ENCODE data around the gene TMEM143.
A peak's percentile ranks its signal among the peaks of the same experiment; 100 is the strongest.
"Not testable (repeated sequence)": the region's sequence is repeated elsewhere in the genome, so short reads cannot be mapped to it uniquely, and the experiment has no call there.

Gene TMEM143

DNA sequence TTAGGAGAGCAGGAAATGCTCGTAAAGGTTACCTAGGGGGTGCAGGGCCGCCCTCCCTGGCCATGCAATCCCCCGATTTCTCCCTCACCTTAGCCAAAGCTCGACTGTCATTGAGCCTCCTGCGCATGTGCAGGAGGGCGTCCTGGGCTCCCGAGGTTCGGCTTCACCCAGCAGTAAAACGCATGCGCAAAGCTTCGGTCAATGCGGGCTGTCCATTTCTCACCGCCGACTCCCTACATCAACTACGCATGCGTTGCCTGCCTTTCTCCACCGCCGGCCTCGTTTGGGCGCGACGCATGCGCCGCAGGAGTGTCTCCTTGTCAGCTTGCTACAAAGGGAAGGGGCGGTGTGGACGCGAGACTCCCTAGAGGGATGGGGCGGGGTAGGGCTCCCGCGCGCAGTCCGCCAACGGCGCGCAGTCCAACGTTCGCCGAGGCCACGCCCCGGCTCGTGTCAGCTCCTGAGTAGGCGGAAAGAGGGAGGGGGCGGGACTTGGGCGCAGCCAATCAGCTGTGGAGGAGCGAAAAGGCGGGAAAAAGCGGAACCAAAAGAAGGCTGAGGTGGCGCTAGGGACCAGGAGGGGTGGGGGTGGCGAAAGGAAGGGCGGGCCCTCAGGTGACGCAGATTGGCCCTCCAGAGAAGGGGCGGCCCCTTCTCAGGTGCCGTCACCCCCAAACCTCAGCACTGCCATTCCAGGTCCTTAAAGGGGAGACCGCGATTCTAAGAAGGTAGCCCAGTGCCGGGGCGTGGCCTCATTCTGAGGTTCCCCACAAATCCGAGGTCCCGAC is at the start of gene TMEM143, which contains the start of gene SYNGR4:
Gene TMEM143, minus strand, starts transcription at position 131 of the 788 bp plus-strand sequence. Its CDS starts 20 bp downstream, at position 111.
Gene SYNGR4, plus strand, starts transcription at position 558 of the 788 bp plus-strand sequence. CDS start 1,476 bp downstream, outside the sequence.
- peak; percentile 99 for DNase-seq

DNA sequence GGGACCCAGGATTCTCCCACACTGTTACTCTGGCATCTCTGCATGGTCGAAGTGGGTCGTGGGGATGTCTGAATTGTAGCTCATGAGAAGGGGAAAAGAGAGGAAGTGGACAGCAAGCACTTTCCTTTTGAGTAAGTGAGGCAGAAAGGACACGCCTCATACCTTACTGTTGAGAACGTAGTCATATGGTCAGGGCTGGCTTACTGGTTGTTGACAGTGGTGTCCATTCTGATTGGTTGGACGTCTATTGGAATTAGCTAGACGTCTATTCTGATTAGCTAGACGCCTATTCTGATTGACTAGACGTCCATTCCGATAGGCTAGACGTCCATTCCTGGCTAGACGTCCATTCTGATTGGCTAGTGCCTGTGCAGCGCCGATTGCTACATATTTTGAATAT is 42.1 kb upstream of the TMEM143 start:
- no peak for DNase-seq

DNA sequence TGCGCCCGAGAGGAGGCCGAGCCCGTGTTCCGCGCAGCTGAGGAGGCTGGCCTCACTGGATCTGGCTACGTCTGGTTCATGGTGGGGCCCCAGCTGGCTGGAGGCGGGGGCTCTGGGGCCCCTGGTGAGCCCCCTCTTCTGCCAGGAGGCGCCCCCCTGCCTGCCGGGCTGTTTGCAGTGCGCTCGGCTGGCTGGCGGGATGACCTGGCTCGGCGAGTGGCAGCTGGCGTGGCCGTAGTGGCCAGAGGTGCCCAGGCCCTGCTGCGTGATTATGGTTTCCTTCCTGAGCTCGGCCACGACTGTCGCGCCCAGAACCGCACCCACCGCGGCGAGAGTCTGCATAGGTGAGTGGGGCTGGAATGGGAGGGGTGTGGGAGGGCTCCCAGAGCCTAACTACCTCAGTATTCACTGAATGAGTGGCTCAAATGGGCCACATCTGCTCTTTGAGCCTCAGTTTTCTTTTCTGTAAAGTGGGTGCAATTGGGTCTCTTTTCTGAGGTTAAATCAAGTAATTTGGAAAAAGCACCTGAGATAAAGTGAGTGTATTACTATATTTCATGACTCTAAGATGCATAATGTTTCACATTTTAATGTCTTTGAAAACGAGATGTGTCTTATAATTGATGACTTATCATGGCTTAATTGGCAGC is 41.4 kb upstream of the TMEM143 start:
- no peak for DNase-seq

GRCh38 chr19:48403606-48404005 is 39.9 kb upstream of the TMEM143 start:
- peak; percentile 76 for DNase-seq

GRCh38 chr19:48401287-48401686 is 37.5 kb upstream of the TMEM143 start:
- DNase-seq = no peak

GRCh38 chr19:48400018-48400742 is 36.4 kb upstream of the TMEM143 start:
- peak; percentile 50 for DNase-seq

DNA sequence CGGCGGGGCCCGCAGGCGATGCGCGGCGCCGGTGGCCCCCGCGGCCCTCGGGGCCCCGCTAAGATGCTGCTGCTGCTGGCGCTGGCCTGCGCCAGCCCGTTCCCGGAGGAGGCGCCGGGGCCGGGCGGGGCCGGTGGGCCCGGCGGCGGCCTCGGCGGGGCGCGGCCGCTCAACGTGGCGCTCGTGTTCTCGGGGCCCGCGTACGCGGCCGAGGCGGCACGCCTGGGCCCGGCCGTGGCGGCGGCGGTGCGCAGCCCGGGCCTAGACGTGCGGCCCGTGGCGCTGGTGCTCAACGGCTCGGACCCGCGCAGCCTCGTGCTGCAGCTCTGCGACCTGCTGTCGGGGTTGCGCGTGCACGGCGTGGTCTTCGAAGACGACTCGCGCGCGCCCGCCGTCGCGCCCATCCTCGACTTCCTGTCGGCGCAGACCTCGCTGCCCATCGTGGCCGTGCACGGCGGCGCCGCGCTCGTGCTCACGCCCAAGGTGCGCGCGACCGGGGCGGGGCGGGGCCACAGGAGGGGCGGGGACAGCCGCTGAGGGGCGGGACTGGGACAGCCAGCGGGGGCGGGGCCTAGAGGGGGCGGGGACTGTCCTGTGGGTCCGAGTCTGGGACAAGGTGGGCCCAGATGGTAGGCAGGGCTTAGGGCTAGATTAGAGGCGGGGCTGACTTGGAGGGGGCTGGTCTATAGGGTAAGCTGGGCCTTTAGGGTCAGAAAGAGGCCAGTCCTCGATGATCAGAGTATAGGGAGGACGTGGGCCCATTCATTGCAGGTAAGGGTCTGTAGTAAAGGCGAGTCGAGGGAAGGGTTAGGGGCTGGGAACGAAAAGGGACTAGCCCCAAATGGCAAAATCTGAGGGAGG is 34.9 kb upstream of the TMEM143 start:
- DNase-seq = peak; percentile 90

DNA sequence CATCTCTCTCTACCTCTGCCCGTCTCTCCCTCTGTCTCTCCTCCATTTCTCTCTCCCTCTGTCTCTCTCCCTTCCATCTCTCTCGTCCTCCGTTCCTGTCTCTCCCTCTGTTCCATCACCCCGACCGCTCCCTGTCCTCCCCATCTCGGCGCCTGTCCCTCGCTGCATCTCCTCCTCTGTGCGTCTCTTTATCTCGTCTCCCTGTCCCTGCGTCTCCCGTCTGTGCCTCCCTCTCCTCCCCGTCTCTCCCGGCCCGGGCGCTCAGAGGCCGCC is 34.3 kb upstream of the TMEM143 start:
- DNase-seq = no peak

GRCh38 chr19:48397263-48398101 is 33.7 kb upstream of the TMEM143 start:
- no peak for DNase-seq

DNA sequence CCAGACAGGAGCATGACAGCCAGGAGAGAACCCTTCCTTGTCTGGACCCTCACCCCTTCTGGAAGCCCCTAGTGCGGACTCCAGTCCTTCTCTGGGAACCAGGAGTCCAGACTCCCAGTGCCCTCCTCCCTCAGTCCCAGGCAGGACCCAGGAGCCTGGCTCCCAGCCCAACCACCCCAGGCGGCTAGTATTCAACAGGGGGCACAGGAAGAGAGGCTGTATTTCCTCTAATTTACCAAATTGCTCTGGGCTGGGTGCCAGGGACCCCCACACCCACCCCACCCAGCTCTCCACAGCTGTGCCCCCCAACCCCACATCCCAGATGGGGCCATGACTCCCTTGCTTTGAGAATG is 33.1 kb upstream of the TMEM143 start:
- DNase-seq = no peak

GRCh38 chr19:48396016-48396823 is 32.5 kb upstream of the TMEM143 start:
- no peak for DNase-seq

GRCh38 chr19:48395499-48395898 is 31.8 kb upstream of the TMEM143 start:
- no peak for DNase-seq

GRCh38 chr19:48395170-48395455 is 31.4 kb upstream of the TMEM143 start:
- DNase-seq = no peak

- no peak for DNase-seq
Observed at GRCh38 chr19:48394331-48395169, 30.8 kb upstream of the TMEM143 start.

DNA sequence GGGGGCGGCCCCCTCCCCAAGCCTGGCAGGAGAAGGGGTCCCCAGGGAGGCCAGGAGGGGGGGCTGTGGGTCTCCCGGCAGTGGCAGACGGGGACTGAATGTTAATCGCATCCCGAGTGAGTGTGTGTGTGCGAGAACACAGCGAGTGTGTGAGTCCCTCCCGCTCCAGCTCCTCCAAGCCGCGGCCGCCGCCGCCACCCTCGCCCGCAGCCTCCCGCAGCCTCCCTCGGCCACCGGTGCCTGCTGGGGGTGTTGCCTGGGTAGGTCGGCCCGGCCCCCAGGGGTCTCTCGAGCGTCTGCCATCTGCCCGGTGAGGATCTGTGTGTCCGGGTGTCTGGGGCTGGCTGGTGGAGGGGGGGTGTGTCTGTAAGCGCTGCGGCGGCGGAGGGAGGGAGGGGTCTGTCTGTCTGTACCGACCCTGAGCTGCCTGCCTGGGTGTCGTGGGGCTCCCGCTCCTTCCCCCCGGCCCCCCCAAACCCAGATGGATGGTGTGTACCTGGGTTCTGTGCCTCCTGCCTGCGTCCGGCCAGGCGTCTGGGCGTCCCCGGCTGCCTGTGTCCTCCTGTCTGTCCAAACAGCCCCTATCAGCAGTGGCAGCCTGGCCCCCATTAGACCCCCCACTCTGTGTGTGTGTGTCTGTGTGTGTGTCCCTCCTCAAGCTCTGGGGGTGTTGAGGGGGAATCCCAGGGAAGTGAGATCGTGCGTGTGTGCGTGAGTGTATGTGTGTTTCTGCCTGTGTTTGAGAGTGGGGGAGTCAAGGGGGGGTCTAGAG is 30.0 kb upstream of the TMEM143 start, which contains the start of gene GRIN2D:
Gene GRIN2D, plus strand, starts transcription at position 110 of the 772 bp plus-strand sequence. CDS start 4,725 bp downstream, outside the sequence.
- peak; percentile 42 for DNase-seq

GRCh38 chr19:48392860-48393558 is 29.3 kb upstream of the TMEM143 start:
- DNase-seq = no peak

DNA sequence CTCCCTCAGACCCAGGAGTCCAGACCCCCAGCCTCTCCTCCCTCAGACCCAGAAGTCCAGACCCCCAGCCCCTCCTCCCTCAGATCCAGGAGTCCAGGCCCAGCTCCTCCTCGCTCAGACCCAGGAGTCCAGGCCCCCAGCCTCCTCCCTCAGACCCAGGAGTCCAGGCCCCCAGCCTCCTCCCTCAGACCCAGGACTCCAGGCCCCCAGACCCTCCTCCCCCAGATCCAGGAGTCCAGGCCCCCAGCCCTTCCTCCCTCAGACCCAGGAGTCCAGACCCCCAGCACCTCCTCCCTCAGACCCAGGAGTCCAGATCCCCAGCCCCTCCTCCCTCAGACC is 28.2 kb upstream of the TMEM143 start:
- DNase-seq = not testable (repeated sequence)

DNA sequence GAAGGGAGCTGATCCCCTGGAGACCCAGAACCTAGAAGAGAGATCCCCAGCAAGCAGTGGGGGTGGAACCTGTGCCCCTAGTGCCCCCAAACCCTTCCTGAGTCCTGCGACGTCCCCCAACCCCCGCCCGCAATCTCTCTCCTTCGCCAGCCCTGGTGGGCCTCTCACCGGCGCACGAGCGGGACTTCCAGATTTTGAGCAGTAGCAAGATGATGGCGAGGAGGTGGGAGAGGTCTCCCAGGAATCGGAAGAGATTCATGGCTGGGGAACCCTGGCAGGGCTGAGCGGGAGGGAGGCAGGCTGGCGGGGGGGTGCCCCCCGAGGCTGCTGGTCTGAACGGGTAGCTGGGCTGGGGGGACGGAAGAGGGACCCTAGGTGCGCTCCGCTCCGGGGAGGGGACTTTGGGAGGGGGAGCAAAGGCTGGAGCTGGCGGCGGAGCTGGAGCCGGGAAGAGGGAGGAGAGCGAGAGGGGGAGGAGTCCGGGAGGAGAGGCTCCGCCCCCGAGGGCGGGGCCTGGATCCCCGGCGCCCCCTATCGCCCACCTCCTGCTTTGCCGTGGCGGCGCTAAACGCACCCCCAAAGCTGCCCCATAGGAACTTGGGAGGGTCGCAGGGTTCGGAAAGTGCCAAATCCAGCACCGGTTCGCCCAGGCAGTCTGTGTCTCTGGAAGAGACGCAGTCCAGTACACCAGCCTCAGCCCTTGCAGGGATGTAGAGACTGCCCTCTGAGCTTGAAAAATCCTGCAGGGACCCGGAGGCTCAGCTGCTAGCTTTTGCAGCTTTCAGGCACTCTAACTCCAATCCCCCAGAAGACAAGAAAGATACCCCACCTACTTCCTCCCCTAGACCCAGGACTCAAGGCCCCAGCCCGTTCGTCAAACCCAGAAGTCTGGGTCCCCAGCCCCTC is 27.6 kb upstream of the TMEM143 start, which contains the start of gene KDELR1:
Gene KDELR1, minus strand, starts transcription at position 452 of the 906 bp plus-strand sequence. Its CDS starts 193 bp downstream, at position 259.
- DNase-seq = peak; percentile 70
